GM23338 (cell line): ENCODE measurements around the gene TIMP3. TPM values are rescaled to one million over a fixed set of nuclear protein-coding genes. Genes with fewer than 3 reads are reported as not detected.

Experiments
- EZH2 ChIP-seq: fragments of 200-600 bp; sonication (generic); IDR thresholded peaks from one replicate; pipeline ENCODE4 v1.8.0; 2017; ENCODE audit warnings: antibody characterized with exemption, mild to moderate bottlenecking, low read depth; ENCODE audit not compliant: unreplicated experiment
- NANOG ChIP-seq: IDR thresholded peaks from 2 replicates; pipeline ENCODE4 v1.6.1; 2016; ENCODE audit warnings: antibody characterized with exemption, borderline replicate concordance
- REST ChIP-seq: IDR thresholded peaks from one replicate; pipeline ENCODE4 v1.6.1; 2018; ENCODE audit warnings: antibody characterized with exemption; ENCODE audit not compliant: unreplicated experiment
- STAT1 ChIP-seq: IDR thresholded peaks from one replicate; pipeline ENCODE4 v1.6.1; 2016; ENCODE audit warnings: antibody characterized with exemption; ENCODE audit not compliant: unreplicated experiment
- polyA plus RNA-seq: library from polyadenylated mRNA; unstranded; fragments of >200 nt; fragmentation: Nextera tagmentation; extraction: Ambion mirVana; gene quantifications from 2 replicates; pipeline ENCODE4 v1.2.1, GENCODE V29; 2016
- total RNA-seq: library from RNA; depleted of rRNA; stranded (reverse); fragments of >200 nt; shearing (Covaris generic); gene quantifications from 2 replicates; pipeline ENCODE4 v1.2.3, GENCODE V29; 2014
- TF ChIP-seq, protein P1 (sequence below): fragments of 250-450 bp; sonication (Bioruptor Pico); IDR thresholded peaks from 2 replicates; pipeline ENCODE4 v1.5.0; 2020; ENCODE audit warnings: mild to moderate bottlenecking, moderate library complexity
- TF ChIP-seq, protein P2 (sequence below): IDR thresholded peaks from 2 replicates; pipeline ENCODE4 v1.6.1; 2016; ENCODE audit warnings: antibody characterized with exemption

Gene TIMP3
- total and polyA plus RNA-seq, 2 experiments from 2014 or later = 1.4 to 4.3 TPM

GRCh38 chr22:32862936-32863661 lies 61.6 kb downstream of the TIMP3 start (continued):
- TF ChIP-seq, protein P1, sequence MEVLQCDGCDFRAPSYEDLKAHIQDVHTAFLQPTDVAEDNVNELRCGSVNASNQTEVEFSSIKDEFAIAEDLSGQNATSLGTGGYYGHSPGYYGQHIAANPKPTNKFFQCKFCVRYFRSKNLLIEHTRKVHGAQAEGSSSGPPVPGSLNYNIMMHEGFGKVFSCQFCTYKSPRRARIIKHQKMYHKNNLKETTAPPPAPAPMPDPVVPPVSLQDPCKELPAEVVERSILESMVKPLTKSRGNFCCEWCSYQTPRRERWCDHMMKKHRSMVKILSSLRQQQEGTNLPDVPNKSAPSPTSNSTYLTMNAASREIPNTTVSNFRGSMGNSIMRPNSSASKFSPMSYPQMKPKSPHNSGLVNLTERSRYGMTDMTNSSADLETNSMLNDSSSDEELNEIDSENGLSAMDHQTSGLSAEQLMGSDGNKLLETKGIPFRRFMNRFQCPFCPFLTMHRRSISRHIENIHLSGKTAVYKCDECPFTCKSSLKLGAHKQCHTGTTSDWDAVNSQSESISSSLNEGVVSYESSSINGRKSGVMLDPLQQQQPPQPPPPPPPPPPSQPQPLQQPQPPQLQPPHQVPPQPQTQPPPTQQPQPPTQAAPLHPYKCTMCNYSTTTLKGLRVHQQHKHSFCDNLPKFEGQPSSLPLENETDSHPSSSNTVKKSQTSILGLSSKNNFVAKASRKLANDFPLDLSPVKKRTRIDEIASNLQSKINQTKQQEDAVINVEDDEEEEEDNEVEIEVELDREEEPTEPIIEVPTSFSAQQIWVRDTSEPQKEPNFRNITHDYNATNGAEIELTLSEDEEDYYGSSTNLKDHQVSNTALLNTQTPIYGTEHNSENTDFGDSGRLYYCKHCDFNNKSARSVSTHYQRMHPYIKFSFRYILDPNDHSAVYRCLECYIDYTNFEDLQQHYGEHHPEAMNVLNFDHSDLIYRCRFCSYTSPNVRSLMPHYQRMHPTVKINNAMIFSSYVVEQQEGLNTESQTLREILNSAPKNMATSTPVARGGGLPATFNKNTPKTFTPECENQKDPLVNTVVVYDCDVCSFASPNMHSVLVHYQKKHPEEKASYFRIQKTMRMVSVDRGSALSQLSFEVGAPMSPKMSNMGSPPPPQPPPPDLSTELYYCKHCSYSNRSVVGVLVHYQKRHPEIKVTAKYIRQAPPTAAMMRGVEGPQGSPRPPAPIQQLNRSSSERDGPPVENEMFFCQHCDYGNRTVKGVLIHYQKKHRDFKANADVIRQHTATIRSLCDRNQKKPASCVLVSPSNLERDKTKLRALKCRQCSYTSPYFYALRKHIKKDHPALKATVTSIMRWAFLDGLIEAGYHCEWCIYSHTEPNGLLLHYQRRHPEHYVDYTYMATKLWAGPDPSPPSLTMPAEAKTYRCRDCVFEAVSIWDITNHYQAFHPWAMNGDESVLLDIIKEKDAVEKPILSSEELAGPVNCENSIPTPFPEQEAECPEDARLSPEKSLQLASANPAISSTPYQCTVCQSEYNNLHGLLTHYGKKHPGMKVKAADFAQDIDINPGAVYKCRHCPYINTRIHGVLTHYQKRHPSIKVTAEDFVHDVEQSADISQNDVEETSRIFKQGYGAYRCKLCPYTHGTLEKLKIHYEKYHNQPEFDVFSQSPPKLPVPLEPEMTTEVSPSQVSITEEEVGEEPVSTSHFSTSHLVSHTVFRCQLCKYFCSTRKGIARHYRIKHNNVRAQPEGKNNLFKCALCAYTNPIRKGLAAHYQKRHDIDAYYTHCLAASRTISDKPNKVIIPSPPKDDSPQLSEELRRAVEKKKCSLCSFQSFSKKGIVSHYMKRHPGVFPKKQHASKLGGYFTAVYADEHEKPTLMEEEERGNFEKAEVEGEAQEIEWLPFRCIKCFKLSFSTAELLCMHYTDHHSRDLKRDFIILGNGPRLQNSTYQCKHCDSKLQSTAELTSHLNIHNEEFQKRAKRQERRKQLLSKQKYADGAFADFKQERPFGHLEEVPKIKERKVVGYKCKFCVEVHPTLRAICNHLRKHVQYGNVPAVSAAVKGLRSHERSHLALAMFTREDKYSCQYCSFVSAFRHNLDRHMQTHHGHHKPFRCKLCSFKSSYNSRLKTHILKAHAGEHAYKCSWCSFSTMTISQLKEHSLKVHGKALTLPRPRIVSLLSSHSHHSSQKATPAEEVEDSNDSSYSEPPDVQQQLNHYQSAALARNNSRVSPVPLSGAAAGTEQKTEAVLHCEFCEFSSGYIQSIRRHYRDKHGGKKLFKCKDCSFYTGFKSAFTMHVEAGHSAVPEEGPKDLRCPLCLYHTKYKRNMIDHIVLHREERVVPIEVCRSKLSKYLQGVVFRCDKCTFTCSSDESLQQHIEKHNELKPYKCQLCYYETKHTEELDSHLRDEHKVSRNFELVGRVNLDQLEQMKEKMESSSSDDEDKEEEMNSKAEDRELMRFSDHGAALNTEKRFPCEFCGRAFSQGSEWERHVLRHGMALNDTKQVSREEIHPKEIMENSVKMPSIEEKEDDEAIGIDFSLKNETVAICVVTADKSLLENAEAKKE (CRISPR knock-in tag) = no peak
- TF ChIP-seq STAT1 (no peak), EZH2 (no peak), REST (no peak), NANOG (no peak)
- TF ChIP-seq, protein P2, sequence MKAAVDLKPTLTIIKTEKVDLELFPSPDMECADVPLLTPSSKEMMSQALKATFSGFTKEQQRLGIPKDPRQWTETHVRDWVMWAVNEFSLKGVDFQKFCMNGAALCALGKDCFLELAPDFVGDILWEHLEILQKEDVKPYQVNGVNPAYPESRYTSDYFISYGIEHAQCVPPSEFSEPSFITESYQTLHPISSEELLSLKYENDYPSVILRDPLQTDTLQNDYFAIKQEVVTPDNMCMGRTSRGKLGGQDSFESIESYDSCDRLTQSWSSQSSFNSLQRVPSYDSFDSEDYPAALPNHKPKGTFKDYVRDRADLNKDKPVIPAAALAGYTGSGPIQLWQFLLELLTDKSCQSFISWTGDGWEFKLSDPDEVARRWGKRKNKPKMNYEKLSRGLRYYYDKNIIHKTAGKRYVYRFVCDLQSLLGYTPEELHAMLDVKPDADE = no peak
